ENCODE measurements around the gene TIMP3. TPM values are rescaled to one million over a fixed set of nuclear protein-coding genes. Genes with fewer than 3 reads are reported as not detected.

TIMP3 gene
- total RNA-seq, 4 donors from 2014 or later: 148 to 295 (median 170) TPM

- DNase-seq (ENCODE audit: low spot score in 2 of 2): peak in 1 of 2 donors; percentile 39
- Histone ChIP-seq H3K4me1 (peaks cover 70% of the 10 kb centered on the region), H3K4me3 (peak overlapping the region; percentile 2), H3K27ac (no peak overlapping the region), H3K9me3 (no peaks in the 10 kb centered on the region), H3K27me3 (no peaks in the 10 kb centered on the region), H3K36me3 (peaks cover 9% of the 10 kb centered on the region)
- WGBS: 71% methylated on average over 8 of the region's 12 CpGs
- TF ChIP-seq POLR2AphosphoS5 (IDR thresholded peaks at IDR 0.05) (no peak), CTCF (IDR thresholded peaks at IDR 0.05) (no peak), POLR2A (IDR thresholded peaks at IDR 0.05) (no peak), EP300 (IDR thresholded peaks at IDR 0.05) (no peak)
These were observed 17.1 kb downstream of the TIMP3 start for GRCh38 chr22:32818446-32819115.

GRCh38 chr22:32819120-32819519 is 17.6 kb downstream of the TIMP3 start:
- TF ChIP-seq CTCF (IDR thresholded peaks at IDR 0.05) (no peak), POLR2AphosphoS5 (IDR thresholded peaks at IDR 0.05) (no peak), EP300 (IDR thresholded peaks at IDR 0.05) (no peak), POLR2A (IDR thresholded peaks at IDR 0.05) (no peak)
- DNase-seq (ENCODE audit: low spot score in 2 of 2): peak in 1 of 2 donors; percentile 24
- Histone ChIP-seq H3K4me3 (no peak overlapping the region), H3K27me3 (no peaks in the 10 kb centered on the region), H3K27ac (no peak overlapping the region), H3K9me3 (no peaks in the 10 kb centered on the region), H3K36me3 (peaks cover 9% of the 10 kb centered on the region), H3K4me1 (peaks cover 68% of the 10 kb centered on the region)
- WGBS: 83% methylated on average over 7 of the region's 7 CpGs

GRCh38 chr22:32820131-32821119 is 18.9 kb downstream of the TIMP3 start:
- WGBS: 60% methylated on average over 13 of the region's 13 CpGs
- H3K27me3 ChIP-seq: no peaks in the 10 kb centered on the region
- peaks cover 9% of the 10 kb centered on the region for H3K36me3 ChIP-seq
- peak in 1 of 2 donors; percentile 53 for DNase-seq (ENCODE audit: low spot score in 2 of 2)
- no peak overlapping the region for H3K27ac ChIP-seq
- no peak overlapping the region for H3K4me3 ChIP-seq
- no peaks in the 10 kb centered on the region for H3K9me3 ChIP-seq
- no peak for TF ChIP-seq CTCF (IDR thresholded peaks at IDR 0.05)
- TF ChIP-seq POLR2AphosphoS5 (IDR thresholded peaks at IDR 0.05): no peak
- TF ChIP-seq EP300 (IDR thresholded peaks at IDR 0.05): no peak
- TF ChIP-seq POLR2A (IDR thresholded peaks at IDR 0.05): no peak
- H3K4me1 ChIP-seq: peaks cover 64% of the 10 kb centered on the region

GRCh38 chr22:32822179-32822877 is 20.8 kb downstream of the TIMP3 start:
- no peak for TF ChIP-seq CTCF (IDR thresholded peaks at IDR 0.05)
- no peak for TF ChIP-seq POLR2AphosphoS5 (IDR thresholded peaks at IDR 0.05)
- TF ChIP-seq POLR2A (IDR thresholded peaks at IDR 0.05): no peak
- no peak for TF ChIP-seq EP300 (IDR thresholded peaks at IDR 0.05)
- no peaks in the 10 kb centered on the region for H3K9me3 ChIP-seq
- H3K36me3 ChIP-seq: peaks cover 9% of the 10 kb centered on the region
- no peak overlapping the region for H3K27ac ChIP-seq
- H3K4me3 ChIP-seq: no peak overlapping the region
- peak in 1 of 2 donors; percentile 47 for DNase-seq (ENCODE audit: low spot score in 2 of 2)
- peaks cover 61% of the 10 kb centered on the region for H3K4me1 ChIP-seq
- H3K27me3 ChIP-seq: no peaks in the 10 kb centered on the region
- 62% methylated on average over 7 of the region's 7 CpGs for WGBS
